Upper lobe of left lung (tissue), 6 donors: Measurements from ENCODE around the gene SMARCD3. TPM values are rescaled to one million over a fixed set of nuclear protein-coding genes. Genes with fewer than 3 reads are reported as not detected.

Source experiments
- ATAC-seq, 2 donors: fragments of 200-7000 bp; cut with Tn5 transposase; one replicate each; pipeline ENCODE4 v1.9.1; 2022; ENCODE audit warnings: mild to moderate bottlenecking in 2 of 2, moderate library complexity in 2 of 2; ENCODE audit not compliant: low FRiP score in 2 of 2
- DNase-seq, 2 donors: peaks; one replicate each; pipeline ENCODE4 v3.0.0-alpha.2; 2019 to 2020
- H3K27ac ChIP-seq, 4 donors: fragments of 200-600 bp; sonication (generic); one replicate each; pipeline ENCODE4 v1.5.1; 2016 to 2019
- H3K27me3 ChIP-seq, 4 donors: fragments of 200-600 bp; sonication (generic); one replicate each; pipeline ENCODE4 v1.5.1; 2017 to 2019
- H3K36me3 ChIP-seq, 4 donors: fragments of 200-600 bp; sonication (generic); one replicate each; pipeline ENCODE4 v1.5.1; 2016 to 2019
- H3K4me1 ChIP-seq, 4 donors: fragments of 200-600 bp; sonication (generic); one replicate each; pipeline ENCODE4 v1.5.1; 2018 to 2019
- H3K4me3 ChIP-seq, 4 donors: fragments of 200-600 bp; sonication (generic); one replicate each; pipeline ENCODE4 v1.5.1; 2017 to 2019; ENCODE audit warnings: mild to moderate bottlenecking in 2 of 4, moderate library complexity in 1 of 4
- H3K9me3 ChIP-seq, 4 donors: fragments of 200-600 bp; sonication (generic); one replicate each; pipeline ENCODE4 v1.5.1; 2018 to 2019
- EP300 ChIP-seq, 4 donors: sonication (generic); formaldehyde crosslinking; IDR thresholded peaks; one replicate each; pipeline ENCODE4 v1.5.1; 2017; ENCODE audit warnings: antibody characterized with exemption in 4 of 4, control low read depth in 2 of 4
- POLR2A ChIP-seq, 4 donors: fragments of 450-650 bp; IDR thresholded peaks; one replicate each; pipeline ENCODE4 v1.5.1; 2016 to 2017; ENCODE audit warnings: antibody characterized with exemption in 4 of 4, mild to moderate bottlenecking in 2 of 4
- POLR2AphosphoS5 ChIP-seq, 2 donors: sonication (generic); formaldehyde crosslinking; IDR thresholded peaks; one replicate each; pipeline ENCODE4 v1.5.1; 2017; ENCODE audit warnings: antibody characterized with exemption in 2 of 2
- WGBS, 2 donors: methylation state at CpG; one replicate each; pipeline ENCODE4 v1.1.5; 2017 to 2018; 5-methylcytosine and 5-hydroxymethylcytosine counted together
- total RNA-seq, 6 donors: library from RNA; depleted of rRNA in 4 of 6; stranded (reverse); fragments of >200 nt in 4 of 6; gene quantifications; one replicate each; pipeline versions ENCODE4 v1.1.0 to v1.2.1, GENCODE V29; 2016 to 2021
- TF ChIP-seq, protein P1 (sequence below), 6 experiments: fragments of 450-650 bp in 4 of 6; fragments of 200-600 bp in 2 of 6; sonication (generic) in 2 of 6; IDR thresholded peaks; one replicate each; pipeline ENCODE4 v1.5.1; 2016 to 2019; ENCODE audit warnings: antibody characterized with exemption in 6 of 6
- donor health status: DM: no; HTN: no; CAD: no; lungs with moderate emphysema.
- donor health status: DM: no; HTN: yes; CAD: no; lungs with severe emphysema.

Gene SMARCD3
- total RNA-seq, 6 donors from 2014 or later = 32.8 to 63.9 (median 40.8) TPM

GRCh38 chr7:151238924-151239836, 9.3 kb downstream of the SMARCD3 start:
- H3K27ac ChIP-seq = no peak overlapping the region
- 85 to 88% methylated on average over 16 to 25 of the region's 25 CpGs for WGBS, 2 donors
- no peak overlapping the region for H3K4me3 ChIP-seq
- DNase-seq = no peak
- H3K9me3 ChIP-seq = no peaks in the 10 kb centered on the region
- H3K4me1 ChIP-seq = peaks cover 11 to 16% (median 13%) of the 10 kb centered on the region in 4 donors
- TF ChIP-seq POLR2A (IDR thresholded peaks at IDR 0.05) (no peak), POLR2AphosphoS5 (IDR thresholded peaks at IDR 0.05) (no peak), EP300 (IDR thresholded peaks at IDR 0.05) (no peak)
- TF ChIP-seq, protein P1, sequence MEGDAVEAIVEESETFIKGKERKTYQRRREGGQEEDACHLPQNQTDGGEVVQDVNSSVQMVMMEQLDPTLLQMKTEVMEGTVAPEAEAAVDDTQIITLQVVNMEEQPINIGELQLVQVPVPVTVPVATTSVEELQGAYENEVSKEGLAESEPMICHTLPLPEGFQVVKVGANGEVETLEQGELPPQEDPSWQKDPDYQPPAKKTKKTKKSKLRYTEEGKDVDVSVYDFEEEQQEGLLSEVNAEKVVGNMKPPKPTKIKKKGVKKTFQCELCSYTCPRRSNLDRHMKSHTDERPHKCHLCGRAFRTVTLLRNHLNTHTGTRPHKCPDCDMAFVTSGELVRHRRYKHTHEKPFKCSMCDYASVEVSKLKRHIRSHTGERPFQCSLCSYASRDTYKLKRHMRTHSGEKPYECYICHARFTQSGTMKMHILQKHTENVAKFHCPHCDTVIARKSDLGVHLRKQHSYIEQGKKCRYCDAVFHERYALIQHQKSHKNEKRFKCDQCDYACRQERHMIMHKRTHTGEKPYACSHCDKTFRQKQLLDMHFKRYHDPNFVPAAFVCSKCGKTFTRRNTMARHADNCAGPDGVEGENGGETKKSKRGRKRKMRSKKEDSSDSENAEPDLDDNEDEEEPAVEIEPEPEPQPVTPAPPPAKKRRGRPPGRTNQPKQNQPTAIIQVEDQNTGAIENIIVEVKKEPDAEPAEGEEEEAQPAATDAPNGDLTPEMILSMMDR (IDR thresholded peaks at IDR 0.05) = no peak
- H3K36me3 ChIP-seq = peaks cover 21 to 79% (median 54%) of the 10 kb centered on the region in 4 donors
- H3K27me3 ChIP-seq = no peaks in the 10 kb centered on the region
- ATAC-seq = no peak

GRCh38 chr7:151238190-151238810, 10.2 kb downstream of the SMARCD3 start:
- Histone ChIP-seq H3K27me3 (no peaks in the 10 kb centered on the region), H3K4me3 (no peak overlapping the region), H3K27ac (no peak overlapping the region), H3K9me3 (no peaks in the 10 kb centered on the region), H3K36me3 (peaks cover 21 to 80% (median 54%) of the 10 kb centered on the region in 4 donors), H3K4me1 (peaks cover 10 to 16% (median 12%) of the 10 kb centered on the region in 4 donors)
- 80 to 81% methylated on average over 9 to 16 of the region's 17 CpGs for WGBS, 2 donors
- no peak for TF ChIP-seq POLR2A (IDR thresholded peaks at IDR 0.05)
- no peak for TF ChIP-seq POLR2AphosphoS5 (IDR thresholded peaks at IDR 0.05)
- TF ChIP-seq EP300 (IDR thresholded peaks at IDR 0.05) = no peak
- TF ChIP-seq, protein P1 (IDR thresholded peaks at IDR 0.05) = no peak
- no peak for DNase-seq
- ATAC-seq = no peak

DNA sequence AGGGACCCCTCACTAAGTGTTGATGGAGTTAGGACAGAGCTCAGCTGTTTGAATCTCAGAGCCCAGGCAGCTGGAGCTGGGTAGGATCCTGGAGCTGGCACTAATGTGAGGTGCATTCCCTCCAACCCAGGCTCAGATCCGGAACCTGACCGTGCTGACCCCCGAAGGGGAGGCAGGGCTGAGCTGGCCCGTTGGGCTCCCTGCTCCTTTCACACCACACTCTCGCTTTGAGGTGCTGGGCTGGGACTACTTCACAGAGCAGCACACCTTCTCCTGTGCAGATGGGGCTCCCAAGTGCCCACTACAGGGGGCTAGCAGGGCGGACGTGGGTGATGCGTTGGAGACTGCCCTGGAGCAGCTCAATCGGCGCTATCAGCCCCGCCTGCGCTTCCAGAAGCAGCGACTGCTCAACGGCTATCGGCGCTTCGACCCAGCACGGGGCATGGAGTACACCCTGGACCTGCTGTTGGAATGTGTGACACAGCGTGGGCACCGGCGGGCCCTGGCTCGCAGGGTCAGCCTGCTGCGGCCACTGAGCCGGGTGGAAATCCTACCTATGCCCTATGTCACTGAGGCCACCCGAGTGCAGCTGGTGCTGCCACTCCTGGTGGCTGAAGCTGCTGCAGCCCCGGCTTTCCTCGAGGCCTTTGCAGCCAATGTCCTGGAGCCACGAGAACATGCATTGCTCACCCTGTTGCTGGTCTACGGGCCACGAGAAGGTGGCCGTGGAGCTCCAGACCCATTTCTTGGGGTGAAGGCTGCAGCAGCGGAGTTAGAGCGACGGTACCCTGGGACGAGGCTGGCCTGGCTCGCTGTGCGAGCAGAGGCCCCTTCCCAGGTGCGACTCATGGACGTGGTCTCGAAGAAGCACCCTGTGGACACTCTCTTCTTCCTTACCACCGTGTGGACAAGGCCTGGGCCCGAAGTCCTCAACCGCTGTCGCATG, 11.0 kb downstream of the SMARCD3 start:
- 80 to 93% methylated on average over 3 to 36 of the region's 44 CpGs for WGBS, 2 donors
- Histone ChIP-seq H3K27me3 (no peaks in the 10 kb centered on the region), H3K4me3 (no peak overlapping the region), H3K9me3 (no peaks in the 10 kb centered on the region), H3K27ac (no peak overlapping the region), H3K36me3 (peaks cover 21 to 80% (median 52%) of the 10 kb centered on the region in 4 donors), H3K4me1 (peaks cover 11 to 14% (median 11%) of the 10 kb centered on the region in 4 donors)
- ATAC-seq (no peak), DNase-seq (peak in 1 of 2 donors; percentile 83)
- no peak for TF ChIP-seq POLR2AphosphoS5 (IDR thresholded peaks at IDR 0.05)
- TF ChIP-seq, protein P1 (IDR thresholded peaks at IDR 0.05) = no peak
- TF ChIP-seq POLR2A (IDR thresholded peaks at IDR 0.05) = no peak
- no peak for TF ChIP-seq EP300 (IDR thresholded peaks at IDR 0.05)

- H3K27ac ChIP-seq = no peak overlapping the region
- TF ChIP-seq, protein P1 (IDR thresholded peaks at IDR 0.05) = no peak
- no peak for TF ChIP-seq EP300 (IDR thresholded peaks at IDR 0.05)
- TF ChIP-seq POLR2A (IDR thresholded peaks at IDR 0.05) = no peak
- no peak for TF ChIP-seq POLR2AphosphoS5 (IDR thresholded peaks at IDR 0.05)
- ATAC-seq (no peak), DNase-seq (no peak)
- no peaks in the 10 kb centered on the region for H3K27me3 ChIP-seq
- H3K4me3 ChIP-seq = no peak overlapping the region
- WGBS, 2 donors = 92% methylated on average over 13 of the region's 13 CpGs
- peaks cover 11 to 20% (median 17%) of the 10 kb centered on the region in 4 donors for H3K4me1 ChIP-seq
- peaks cover 19 to 72% (median 50%) of the 10 kb centered on the region in 4 donors for H3K36me3 ChIP-seq
- H3K9me3 ChIP-seq = no peaks in the 10 kb centered on the region
Observed at GRCh38 chr7:151236406-151236805, 12.1 kb downstream of the SMARCD3 start.
